Measurements from ENCODE around the gene ABCA7.

ABCA7 gene

GRCh38 chr19:1039646-1040475 lies at the start of gene ABCA7:
Gene ABCA7 (plus strand): TSS chr19:1040107. CDS start chr19:1041362, 1,255 bp downstream.
- Mint-ChIP-seq H3K27ac (peak within 1 kb of the TSS; percentile 70), H3K4me1 (peaks cover 56% of the 10 kb centered on the region), H3K36me3 (peaks cover 58% of the 10 kb centered on the region), H3K4me3 (peak within 1 kb of the TSS; percentile 85), H3K9me3 (no peaks in the 10 kb centered on the region)
- peak; percentile 100 for DNase-seq (ENCODE audit: low spot score in 2 of 2)
- peak; percentile 95 for ATAC-seq

DNA sequence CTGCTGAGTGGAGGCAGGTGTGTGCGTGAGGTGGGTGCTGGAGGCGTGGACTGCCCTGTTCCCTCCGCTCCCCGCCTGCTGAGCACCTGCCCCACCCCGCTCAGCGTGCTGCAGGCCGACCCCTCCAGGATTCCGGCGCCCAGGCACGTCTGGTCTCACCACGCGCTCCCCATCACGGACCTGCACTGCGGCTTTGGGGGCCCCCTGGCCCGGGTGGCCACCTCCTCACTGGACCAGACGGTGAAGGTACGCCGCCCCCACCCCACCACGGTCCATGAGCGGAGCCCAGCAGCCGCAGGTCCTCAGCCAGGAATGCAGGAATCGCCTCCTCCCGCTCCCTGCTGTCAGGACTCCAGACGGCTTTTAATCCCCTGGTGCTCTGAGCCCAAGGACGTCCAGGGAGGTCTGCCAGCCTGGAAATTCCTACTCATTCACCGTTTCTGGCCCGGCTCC lies 49.8 kb upstream of the ABCA7 start:
- no peak for ATAC-seq
- H3K27ac Mint-ChIP-seq, result no peak overlapping the region

GRCh38 chr19:990746-991145 lies 49.2 kb upstream of the ABCA7 start:
- Mint-ChIP-seq H3K27ac (no peak overlapping the region), H3K4me1 (peaks cover 19% of the 10 kb centered on the region), H3K36me3 (peaks cover 57% of the 10 kb centered on the region), H3K9me3 (no peaks in the 10 kb centered on the region), H3K4me3 (no peak overlapping the region)
- DNase-seq (ENCODE audit: low spot score in 2 of 2) (no peak), ATAC-seq (no peak)

More for the DNA sequence above, 49.8 kb upstream of the ABCA7 start:
- no peaks in the 10 kb centered on the region for H3K9me3 Mint-ChIP-seq
- H3K4me1 Mint-ChIP-seq, result peaks cover 25% of the 10 kb centered on the region
- no peak for DNase-seq (ENCODE audit: low spot score in 2 of 2)
- H3K4me3 Mint-ChIP-seq, result no peak overlapping the region
- peaks cover 62% of the 10 kb centered on the region for H3K36me3 Mint-ChIP-seq

DNA sequence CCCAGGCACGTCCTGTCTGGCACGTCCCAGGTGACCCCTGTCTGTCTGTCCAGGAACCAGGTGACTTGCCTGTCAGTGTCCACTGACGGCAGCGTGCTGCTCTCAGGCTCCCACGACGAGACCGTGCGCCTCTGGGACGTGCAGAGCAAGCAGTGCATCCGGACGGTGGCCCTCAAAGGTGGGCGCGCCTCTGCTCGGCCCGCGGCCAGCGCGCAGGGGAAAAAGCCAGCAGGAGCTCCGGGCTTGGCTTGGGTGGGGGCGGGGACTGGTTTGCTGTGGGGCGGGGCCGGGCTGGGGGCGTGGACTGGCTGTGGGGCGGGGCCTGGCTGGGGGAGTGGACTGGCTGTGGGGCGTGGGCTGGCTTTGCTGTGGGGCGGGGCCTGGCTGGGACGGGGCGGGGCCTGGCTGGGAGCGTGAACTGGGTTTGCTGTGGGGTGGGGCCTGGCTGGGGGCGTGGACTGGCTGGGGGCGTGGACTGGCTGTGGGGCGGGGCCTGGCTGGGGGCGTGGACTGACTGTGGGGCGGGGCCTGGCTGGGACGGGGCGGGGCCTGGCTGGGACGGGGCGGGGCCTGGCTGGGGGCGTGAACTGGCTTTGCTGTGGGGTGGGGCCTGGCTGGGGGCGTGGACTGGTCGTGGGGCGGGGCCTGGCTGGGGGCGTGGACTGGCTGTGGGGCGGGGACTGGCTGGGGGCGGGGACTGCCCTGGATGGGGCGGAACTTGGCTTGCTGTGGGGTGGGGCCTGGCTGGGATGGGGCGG lies 48.6 kb upstream of the ABCA7 start:
- H3K27ac Mint-ChIP-seq, result no peak overlapping the region
- H3K4me1 Mint-ChIP-seq, result peaks cover 21% of the 10 kb centered on the region
- H3K4me3 Mint-ChIP-seq, result no peak overlapping the region
- peaks cover 57% of the 10 kb centered on the region for H3K36me3 Mint-ChIP-seq
- no peaks in the 10 kb centered on the region for H3K9me3 Mint-ChIP-seq
- DNase-seq (ENCODE audit: low spot score in 2 of 2), result peak; percentile 33 to 67
- ATAC-seq, result peak; percentile 41

GRCh38 chr19:991932-992669 lies 47.8 kb upstream of the ABCA7 start:
- Mint-ChIP-seq H3K9me3 (no peaks in the 10 kb centered on the region), H3K4me1 (peaks cover 18% of the 10 kb centered on the region), H3K36me3 (peaks cover 53% of the 10 kb centered on the region), H3K27ac (no peak overlapping the region), H3K4me3 (no peak overlapping the region)
- no peak for ATAC-seq
- DNase-seq (ENCODE audit: low spot score in 2 of 2), result no peak

DNA sequence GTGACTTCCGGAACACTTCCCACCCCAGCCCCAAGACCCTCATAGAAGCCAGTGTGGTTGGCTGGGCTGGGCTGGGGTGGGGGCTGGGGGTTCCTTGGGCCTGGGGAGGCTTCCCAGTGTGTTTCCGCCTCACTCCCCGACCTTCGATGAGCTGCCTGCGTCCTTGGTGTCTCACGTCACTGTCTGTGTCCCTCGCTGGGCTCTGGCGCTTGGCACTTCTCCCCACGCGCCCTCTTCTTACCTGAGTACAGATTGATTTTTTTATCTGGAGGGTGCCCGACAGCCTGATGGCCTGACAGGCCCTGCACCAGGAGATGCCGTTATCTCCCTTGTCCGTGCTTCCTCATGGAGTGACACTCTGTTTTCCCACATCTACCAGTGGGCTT lies 47.2 kb upstream of the ABCA7 start:
- no peaks in the 10 kb centered on the region for H3K9me3 Mint-ChIP-seq
- no peak for ATAC-seq
- peaks cover 47% of the 10 kb centered on the region for H3K36me3 Mint-ChIP-seq
- no peak overlapping the region for H3K27ac Mint-ChIP-seq
- DNase-seq (ENCODE audit: low spot score in 2 of 2), result no peak
- peaks cover 18% of the 10 kb centered on the region for H3K4me1 Mint-ChIP-seq
- no peak overlapping the region for H3K4me3 Mint-ChIP-seq

- peaks cover 40% of the 10 kb centered on the region for H3K36me3 Mint-ChIP-seq
- H3K9me3 Mint-ChIP-seq, result no peaks in the 10 kb centered on the region
- H3K4me3 Mint-ChIP-seq, result no peak overlapping the region
- peaks cover 18% of the 10 kb centered on the region for H3K4me1 Mint-ChIP-seq
- ATAC-seq (no peak), DNase-seq (ENCODE audit: low spot score in 2 of 2) (no peak)
- peak overlapping the region; percentile 52 for H3K27ac Mint-ChIP-seq
These were observed 46.5 kb upstream of the ABCA7 start for GRCh38 chr19:993361-993830.

- DNase-seq (ENCODE audit: low spot score in 2 of 2) (no peak), ATAC-seq (no peak)
These were observed 46.0 kb upstream of the ABCA7 start for GRCh38 chr19:993831-994393.

GRCh38 chr19:994516-994915 lies 45.4 kb upstream of the ABCA7 start:
- Mint-ChIP-seq H3K36me3 (peaks cover 34% of the 10 kb centered on the region), H3K4me3 (no peak overlapping the region), H3K27ac (no peak overlapping the region), H3K4me1 (peaks cover 15% of the 10 kb centered on the region), H3K9me3 (no peaks in the 10 kb centered on the region)
- no peak for ATAC-seq
- DNase-seq (ENCODE audit: low spot score in 2 of 2), result no peak

More at GRCh38 chr19:993831-994393, 46.0 kb upstream of the ABCA7 start:
- H3K9me3 Mint-ChIP-seq, result no peaks in the 10 kb centered on the region
- no peak overlapping the region for H3K27ac Mint-ChIP-seq
- no peak overlapping the region for H3K4me3 Mint-ChIP-seq
- peaks cover 16% of the 10 kb centered on the region for H3K4me1 Mint-ChIP-seq
- peaks cover 39% of the 10 kb centered on the region for H3K36me3 Mint-ChIP-seq

DNA sequence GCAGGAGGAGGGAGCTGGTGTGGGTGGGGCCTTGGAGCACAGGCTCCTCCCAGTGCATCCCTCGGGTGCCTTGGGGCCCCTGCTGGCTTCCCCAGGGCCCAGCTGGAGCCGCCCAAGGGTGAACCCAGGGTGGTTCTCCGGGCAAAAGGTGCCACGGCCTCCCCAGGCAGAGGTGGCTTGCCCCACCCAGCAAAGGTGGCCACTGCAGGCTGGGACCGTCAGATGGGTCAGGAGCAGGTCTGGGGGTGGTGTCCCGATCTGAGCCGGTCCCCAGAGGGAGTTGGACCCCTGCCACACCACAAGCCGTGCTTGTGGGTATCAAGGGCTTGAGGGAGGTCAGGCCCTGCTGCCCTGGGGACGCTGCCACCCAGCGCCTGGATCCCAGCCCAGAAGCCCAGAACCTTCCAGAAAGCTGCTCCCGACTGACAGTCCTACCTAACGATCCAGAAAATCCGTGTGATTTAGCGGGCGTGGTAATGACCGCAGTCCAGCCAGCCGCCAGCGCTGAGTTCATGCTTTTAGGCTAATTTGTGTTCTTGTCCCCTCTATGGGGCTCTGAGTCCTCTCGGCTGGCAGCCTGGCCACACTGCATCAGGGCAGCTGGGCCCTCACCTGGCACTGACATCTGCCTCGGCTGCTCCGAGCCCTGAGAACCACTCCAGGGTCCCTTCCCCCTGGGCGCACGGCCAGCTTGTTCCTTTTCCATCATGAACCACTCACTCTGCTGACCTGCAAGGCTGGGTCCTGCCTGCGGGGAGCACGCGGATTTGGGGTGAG lies 44.7 kb upstream of the ABCA7 start:
- Mint-ChIP-seq H3K9me3 (no peaks in the 10 kb centered on the region), H3K4me3 (no peak overlapping the region), H3K4me1 (peaks cover 15% of the 10 kb centered on the region), H3K27ac (no peak overlapping the region), H3K36me3 (peaks cover 31% of the 10 kb centered on the region)
- ATAC-seq, result no peak
- DNase-seq (ENCODE audit: low spot score in 2 of 2), result no peak

DNA sequence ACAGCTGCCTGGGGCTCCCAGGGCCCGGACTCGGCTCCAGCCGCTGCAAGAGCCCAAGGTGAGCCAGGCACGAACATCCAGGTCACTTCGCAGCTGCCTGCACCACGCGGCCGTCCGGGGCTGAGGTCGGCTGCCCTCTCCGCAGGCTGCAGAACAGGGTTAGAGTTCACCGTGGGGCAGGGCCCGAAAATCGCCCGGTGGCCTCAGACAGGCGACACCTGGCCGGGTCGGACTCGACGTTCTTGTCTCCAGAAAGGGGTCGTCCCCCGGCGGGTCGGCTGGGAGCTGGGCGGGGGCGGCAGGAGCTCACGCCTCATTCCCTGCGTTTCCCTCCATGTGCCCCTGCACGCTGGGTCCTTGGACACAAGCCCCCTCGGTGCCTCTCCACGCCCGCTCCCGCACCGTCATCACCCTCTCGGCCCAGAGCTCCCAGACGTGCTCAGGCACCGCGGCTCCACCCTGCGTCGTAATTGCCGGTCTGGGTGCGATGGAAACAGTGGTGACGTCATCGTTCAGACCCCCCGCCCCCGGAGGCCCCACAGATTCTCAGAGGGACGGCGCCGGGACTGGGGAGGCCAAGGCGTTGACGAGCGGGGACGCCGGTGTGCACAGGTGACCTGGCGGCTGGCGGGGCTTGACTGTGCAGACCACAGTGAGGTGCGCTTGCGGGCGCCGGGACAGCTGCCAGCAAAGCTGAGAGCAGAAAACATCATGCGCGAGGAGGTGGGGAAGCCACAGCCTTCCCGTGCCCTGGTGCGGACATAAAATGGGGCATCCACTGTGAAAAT lies 43.7 kb upstream of the ABCA7 start:
- peaks cover 23% of the 10 kb centered on the region for H3K36me3 Mint-ChIP-seq
- peaks cover 15% of the 10 kb centered on the region for H3K4me1 Mint-ChIP-seq
- H3K27ac Mint-ChIP-seq, result peak overlapping the region; percentile 85
- peak; percentile 53 to 70 for DNase-seq (ENCODE audit: low spot score in 2 of 2)
- H3K4me3 Mint-ChIP-seq, result peak overlapping the region; percentile 68
- no peaks in the 10 kb centered on the region for H3K9me3 Mint-ChIP-seq
- ATAC-seq, result peak; percentile 71

- peaks cover 19% of the 10 kb centered on the region for H3K36me3 Mint-ChIP-seq
- H3K27ac Mint-ChIP-seq, result no peak overlapping the region
- no peaks in the 10 kb centered on the region for H3K9me3 Mint-ChIP-seq
- H3K4me1 Mint-ChIP-seq, result peaks cover 15% of the 10 kb centered on the region
- DNase-seq (ENCODE audit: low spot score in 2 of 2) (no peak), ATAC-seq (no peak)
- no peak overlapping the region for H3K4me3 Mint-ChIP-seq
These were observed 41.8 kb upstream of the ABCA7 start for GRCh38 chr19:998064-998463.

DNA sequence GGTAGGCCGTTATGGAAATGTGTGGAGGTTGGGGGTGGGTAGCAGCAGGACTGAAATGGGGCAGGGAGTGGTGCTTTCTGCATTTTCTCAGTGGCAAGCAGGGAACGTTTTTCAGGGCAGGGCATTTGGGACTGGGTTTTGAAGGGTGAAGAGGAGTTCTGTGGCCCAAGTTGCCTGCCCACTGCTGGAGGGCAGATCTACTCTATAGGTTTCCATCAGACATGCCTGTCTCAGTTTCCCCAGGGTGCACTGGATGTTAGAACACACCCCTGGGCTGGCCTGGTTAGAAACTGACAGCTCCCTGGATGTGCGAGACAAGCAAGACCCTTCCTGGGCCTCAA lies 40.6 kb upstream of the ABCA7 start:
- no peak for DNase-seq (ENCODE audit: low spot score in 2 of 2)
- no peak overlapping the region for H3K27ac Mint-ChIP-seq
- H3K4me3 Mint-ChIP-seq, result peak overlapping the region; percentile 34
- ATAC-seq, result no peak
- peaks cover 21% of the 10 kb centered on the region for H3K4me1 Mint-ChIP-seq
- H3K9me3 Mint-ChIP-seq, result no peaks in the 10 kb centered on the region
- peaks cover 17% of the 10 kb centered on the region for H3K36me3 Mint-ChIP-seq

GRCh38 chr19:1000095-1000494 lies 39.8 kb upstream of the ABCA7 start, which contains the start of gene GRIN3B:
Gene GRIN3B (plus strand): TSS chr19:1000419. CDS start chr19:1000438, 19 bp downstream.
- DNase-seq (ENCODE audit: low spot score in 2 of 2) (peak in 1 of 2 donors; percentile 69), ATAC-seq (peak; percentile 46)
- Mint-ChIP-seq H3K36me3 (peaks cover 20% of the 10 kb centered on the region), H3K9me3 (no peaks in the 10 kb centered on the region), H3K4me1 (peaks cover 21% of the 10 kb centered on the region), H3K4me3 (peak within 1 kb of the TSS; percentile 42), H3K27ac (no peak within 1 kb of the TSS)

Measured in stimulated activated effector memory CD8-positive, alpha-beta T cell treated with anti-CD3 and anti-CD28 coated beads, Interleukin-12 subunit alpha, Interleukin-12 subunit beta, amount 100 ng/mL, for 72 hours (primary cell).